OCI-LY1 (cell line): ENCODE data around the gene ESPNL.

Experiments
- EZH2 ChIP-seq: fragments of 200-600 bp; sonication (generic), shearing (Covaris generic); IDR thresholded peaks from 2 replicates; pipeline ENCODE4 v1.8.0; 2017; ENCODE audit warnings: borderline replicate concordance, mixed run types, mild to moderate bottlenecking, antibody characterized with exemption, low read length, moderate library complexity, mixed read lengths
- TF ChIP-seq, protein P1 (sequence below): fragments of 200-600 bp; sonication (generic), shearing (Covaris generic); IDR thresholded peaks from 2 replicates; pipeline ENCODE4 v1.5.1; 2017; ENCODE audit warnings: mild to moderate bottlenecking, antibody characterized with exemption, low read length, moderate library complexity, mixed read lengths

DNA sequence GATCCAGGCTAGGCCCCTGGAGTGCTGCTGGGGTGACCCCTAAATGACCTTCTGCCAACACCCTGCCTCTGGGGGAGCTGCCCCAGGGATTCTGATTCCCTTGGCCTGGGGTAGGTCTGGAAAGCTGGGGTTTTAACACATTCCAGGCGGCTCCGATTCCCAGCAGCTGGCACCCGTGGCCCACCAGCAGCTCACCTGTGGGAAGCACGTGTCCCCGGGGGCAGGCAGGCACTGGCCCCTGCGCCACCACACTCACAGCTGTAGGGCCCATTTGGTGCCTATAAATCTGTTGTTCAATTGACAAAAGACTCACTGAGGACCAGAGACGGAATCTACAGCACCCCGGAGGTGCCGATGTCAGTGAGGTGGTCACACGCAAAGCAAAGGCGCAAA, 34.2 kb downstream of the ESPNL start:
- TF ChIP-seq, protein P1, sequence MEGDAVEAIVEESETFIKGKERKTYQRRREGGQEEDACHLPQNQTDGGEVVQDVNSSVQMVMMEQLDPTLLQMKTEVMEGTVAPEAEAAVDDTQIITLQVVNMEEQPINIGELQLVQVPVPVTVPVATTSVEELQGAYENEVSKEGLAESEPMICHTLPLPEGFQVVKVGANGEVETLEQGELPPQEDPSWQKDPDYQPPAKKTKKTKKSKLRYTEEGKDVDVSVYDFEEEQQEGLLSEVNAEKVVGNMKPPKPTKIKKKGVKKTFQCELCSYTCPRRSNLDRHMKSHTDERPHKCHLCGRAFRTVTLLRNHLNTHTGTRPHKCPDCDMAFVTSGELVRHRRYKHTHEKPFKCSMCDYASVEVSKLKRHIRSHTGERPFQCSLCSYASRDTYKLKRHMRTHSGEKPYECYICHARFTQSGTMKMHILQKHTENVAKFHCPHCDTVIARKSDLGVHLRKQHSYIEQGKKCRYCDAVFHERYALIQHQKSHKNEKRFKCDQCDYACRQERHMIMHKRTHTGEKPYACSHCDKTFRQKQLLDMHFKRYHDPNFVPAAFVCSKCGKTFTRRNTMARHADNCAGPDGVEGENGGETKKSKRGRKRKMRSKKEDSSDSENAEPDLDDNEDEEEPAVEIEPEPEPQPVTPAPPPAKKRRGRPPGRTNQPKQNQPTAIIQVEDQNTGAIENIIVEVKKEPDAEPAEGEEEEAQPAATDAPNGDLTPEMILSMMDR: no peak
- TF ChIP-seq EZH2: no peak
